HepG2 (cell line): Measurements from ENCODE around the gene COX6B1. TPM values are rescaled to one million over a fixed set of nuclear protein-coding genes. Genes with fewer than 3 reads are reported as not detected.

Experiments used
- ARID3A ChIP-seq: IDR thresholded peaks from 2 replicates; pipeline ENCODE4 v1.6.1; 2012; ENCODE audit warnings: low read depth, low read length, improper control_type of control experiment
- ARID4A ChIP-seq: sonication (generic); formaldehyde crosslinking; IDR thresholded peaks from 2 replicates; pipeline ENCODE4 v1.5.0; 2020; ENCODE audit warnings: mild to moderate bottlenecking, missing genetic modification reagents, borderline replicate concordance
- CEBPG ChIP-seq: IDR thresholded peaks from 2 replicates; pipeline ENCODE4 v1.6.1; 2016
- UBTF ChIP-seq: sonication (generic); formaldehyde crosslinking; IDR thresholded peaks from 2 replicates; pipeline ENCODE4 v1.4.0; 2020; ENCODE audit warnings: mild to moderate bottlenecking, missing genetic modification reagents
- ZBTB1 ChIP-seq: sonication (generic); formaldehyde crosslinking; IDR thresholded peaks from 2 replicates; pipeline ENCODE4 v1.4.0; 2020; ENCODE audit warnings: missing genetic modification reagents, borderline replicate concordance
- ZFP62 ChIP-seq: sonication (generic); formaldehyde crosslinking; IDR thresholded peaks from 2 replicates; pipeline ENCODE4 v1.4.0; 2020; ENCODE audit warnings: missing genetic modification reagents
- ZFX ChIP-seq: sonication (generic); formaldehyde crosslinking; IDR thresholded peaks from 2 replicates; pipeline ENCODE4 v1.4.0; 2020; ENCODE audit warnings: mild to moderate bottlenecking, low read depth, missing genetic modification reagents, moderate library complexity
- ZNF432 ChIP-seq: sonication (generic); formaldehyde crosslinking; IDR thresholded peaks from 2 replicates; pipeline ENCODE4 v1.5.0; 2020; ENCODE audit warnings: missing genetic modification reagents, mild to moderate bottlenecking, borderline replicate concordance
- ZNF547 ChIP-seq: sonication (generic); formaldehyde crosslinking; IDR thresholded peaks from 2 replicates; pipeline ENCODE4 v1.5.1; 2020; ENCODE audit warnings: mild to moderate bottlenecking, missing genetic modification reagents
- ZNF746 ChIP-seq: sonication (generic); formaldehyde crosslinking; IDR thresholded peaks from 2 replicates; pipeline ENCODE4 v1.8.0; 2022; ENCODE audit warnings: mild to moderate bottlenecking, missing genetic modification reagents
- polyA plus RNA-seq, 8 experiments: library from polyadenylated mRNA; depleted of rRNA in 3 of 8; stranded (reverse) in 7 of 8; unstranded in 1 of 8; fragments of >200 nt; fragmentation: Illumina TruSeq in 4 of 8; extraction: Trizol in 4 of 8; gene quantifications; 2 replicates each; pipeline versions ENCODE4 v1.2.1 to v1.2.3, GENCODE V29; 2011 to 2016; ENCODE audit warnings: low read depth in 4 of 8, missing spikeins in 1 of 8, mixed read lengths in 1 of 8; ENCODE audit not compliant: insufficient read depth in 1 of 8
- total RNA-seq, 5 experiments: library from RNA; depleted of rRNA; stranded (reverse); fragments of >200 nt; fragmentation: Illumina TruSeq; extraction: Trizol; gene quantifications; 2 replicates each; pipeline ENCODE4 v1.2.3, GENCODE V29; 2016; ENCODE audit warnings: low read depth in 1 of 5
- TF ChIP-seq, protein P1 (sequence below): sonication (generic); formaldehyde crosslinking; IDR thresholded peaks from 2 replicates; pipeline ENCODE4 v1.5.1; 2020; ENCODE audit warnings: missing genetic modification reagents, mild to moderate bottlenecking, borderline replicate concordance
- TF ChIP-seq, protein P2 (sequence below): sonication (generic); formaldehyde crosslinking; IDR thresholded peaks from 2 replicates; pipeline ENCODE4 v1.4.0; 2020; ENCODE audit warnings: missing genetic modification reagents, borderline replicate concordance
- TF ChIP-seq, protein P3 (sequence below): sonication (generic); formaldehyde crosslinking; IDR thresholded peaks from 2 replicates; pipeline ENCODE4 v1.5.0; 2020; ENCODE audit warnings: mild to moderate bottlenecking, missing genetic modification reagents, borderline replicate concordance

Gene COX6B1
- total and polyA plus RNA-seq, 2 of the 13 experiments (the other 11 are each of a cell fraction or from before 2014, with no cell fraction given) = 481 to 487 TPM

DNA sequence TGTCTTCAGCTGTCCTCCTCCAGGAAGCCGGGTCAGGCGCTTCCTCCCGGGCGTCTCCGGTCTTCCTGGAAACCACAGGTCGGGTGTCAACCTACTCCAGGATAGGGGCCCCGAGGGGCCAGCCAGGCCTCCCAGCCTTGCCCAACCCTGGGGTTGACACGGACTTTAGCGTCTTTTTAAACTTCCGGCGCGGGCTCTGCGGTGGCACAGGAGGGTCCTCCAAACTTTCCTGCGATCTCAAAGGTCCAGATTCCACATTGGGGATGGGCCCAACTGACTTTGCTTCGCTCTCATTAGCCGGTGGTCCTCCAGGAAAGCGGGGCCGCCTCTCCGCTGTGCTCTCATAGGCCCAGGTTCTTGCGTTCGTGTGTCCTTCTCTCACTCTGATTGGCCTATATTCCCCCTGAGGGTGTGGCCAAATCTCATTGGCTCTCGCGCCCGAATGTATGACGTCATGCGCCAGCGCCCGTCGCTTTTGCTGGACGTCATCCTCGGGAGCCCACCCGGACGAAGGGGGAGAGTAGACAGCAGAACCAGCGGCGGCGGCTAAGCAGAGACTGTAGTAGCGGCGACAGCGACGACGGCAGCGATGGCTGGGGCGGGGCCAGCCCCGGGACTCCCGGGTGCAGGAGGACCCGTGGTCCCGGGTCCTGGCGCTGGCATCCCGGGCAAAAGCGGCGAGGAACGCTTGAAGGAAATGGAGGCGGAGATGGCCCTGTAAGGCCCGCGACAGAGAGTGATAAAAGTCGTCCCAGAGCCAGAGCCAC is 19.4 kb upstream of the COX6B1 start, which contains the start of gene RBM42 (continued):
- TF ChIP-seq ARID4A = peak; percentile 91; the same call in 1 of the 2 replicates
- no peak for TF ChIP-seq ZFP62 (CRISPR knock-in tag)
- 0 out of 2 replicates have a peak, but pooled peaks have one; percentile 48 for TF ChIP-seq CEBPG (CRISPR knock-in tag)
- no peak for TF ChIP-seq ZNF432 (CRISPR knock-in tag)
- TF ChIP-seq ARID3A = no peak
- TF ChIP-seq ZBTB1 (CRISPR knock-in tag) = no peak
- TF ChIP-seq ZFX (CRISPR knock-in tag) = peak; percentile 83
- TF ChIP-seq ZNF547 = 0 out of 2 replicates have a peak, but pooled peaks have one; percentile 3
- TF ChIP-seq, protein P1, sequence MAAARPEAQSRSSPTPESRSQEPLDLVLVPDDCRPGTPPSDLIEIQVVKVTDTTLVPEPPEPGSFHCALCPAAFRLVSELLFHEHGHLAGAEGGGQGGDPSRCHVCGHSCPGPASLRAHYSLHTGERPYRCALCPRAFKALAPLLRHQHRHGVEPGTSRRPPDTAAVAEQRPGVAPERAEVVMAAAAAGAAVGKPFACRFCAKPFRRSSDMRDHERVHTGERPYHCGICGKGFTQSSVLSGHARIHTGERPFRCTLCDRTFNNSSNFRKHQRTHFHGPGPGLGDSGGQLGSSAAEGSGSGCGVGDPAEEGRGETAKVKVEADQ (CRISPR knock-in tag) = 0 out of 2 replicates have a peak, but pooled peaks have one; percentile 57
- 0 out of 2 replicates have a peak, but pooled peaks have one; percentile 26 for TF ChIP-seq ZNF746 (CRISPR knock-in tag)
- TF ChIP-seq, protein P2, sequence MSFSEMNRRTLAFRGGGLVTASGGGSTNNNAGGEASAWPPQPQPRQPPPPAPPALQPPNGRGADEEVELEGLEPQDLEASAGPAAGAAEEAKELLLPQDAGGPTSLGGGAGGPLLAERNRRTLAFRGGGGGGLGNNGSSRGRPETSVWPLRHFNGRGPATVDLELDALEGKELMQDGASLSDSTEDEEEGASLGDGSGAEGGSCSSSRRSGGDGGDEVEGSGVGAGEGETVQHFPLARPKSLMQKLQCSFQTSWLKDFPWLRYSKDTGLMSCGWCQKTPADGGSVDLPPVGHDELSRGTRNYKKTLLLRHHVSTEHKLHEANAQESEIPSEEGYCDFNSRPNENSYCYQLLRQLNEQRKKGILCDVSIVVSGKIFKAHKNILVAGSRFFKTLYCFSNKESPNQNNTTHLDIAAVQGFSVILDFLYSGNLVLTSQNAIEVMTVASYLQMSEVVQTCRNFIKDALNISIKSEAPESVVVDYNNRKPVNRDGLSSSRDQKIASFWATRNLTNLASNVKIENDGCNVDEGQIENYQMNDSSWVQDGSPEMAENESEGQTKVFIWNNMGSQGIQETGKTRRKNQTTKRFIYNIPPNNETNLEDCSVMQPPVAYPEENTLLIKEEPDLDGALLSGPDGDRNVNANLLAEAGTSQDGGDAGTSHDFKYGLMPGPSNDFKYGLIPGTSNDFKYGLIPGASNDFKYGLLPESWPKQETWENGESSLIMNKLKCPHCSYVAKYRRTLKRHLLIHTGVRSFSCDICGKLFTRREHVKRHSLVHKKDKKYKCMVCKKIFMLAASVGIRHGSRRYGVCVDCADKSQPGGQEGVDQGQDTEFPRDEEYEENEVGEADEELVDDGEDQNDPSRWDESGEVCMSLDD (CRISPR knock-in tag) = no peak
- TF ChIP-seq, protein P3, sequence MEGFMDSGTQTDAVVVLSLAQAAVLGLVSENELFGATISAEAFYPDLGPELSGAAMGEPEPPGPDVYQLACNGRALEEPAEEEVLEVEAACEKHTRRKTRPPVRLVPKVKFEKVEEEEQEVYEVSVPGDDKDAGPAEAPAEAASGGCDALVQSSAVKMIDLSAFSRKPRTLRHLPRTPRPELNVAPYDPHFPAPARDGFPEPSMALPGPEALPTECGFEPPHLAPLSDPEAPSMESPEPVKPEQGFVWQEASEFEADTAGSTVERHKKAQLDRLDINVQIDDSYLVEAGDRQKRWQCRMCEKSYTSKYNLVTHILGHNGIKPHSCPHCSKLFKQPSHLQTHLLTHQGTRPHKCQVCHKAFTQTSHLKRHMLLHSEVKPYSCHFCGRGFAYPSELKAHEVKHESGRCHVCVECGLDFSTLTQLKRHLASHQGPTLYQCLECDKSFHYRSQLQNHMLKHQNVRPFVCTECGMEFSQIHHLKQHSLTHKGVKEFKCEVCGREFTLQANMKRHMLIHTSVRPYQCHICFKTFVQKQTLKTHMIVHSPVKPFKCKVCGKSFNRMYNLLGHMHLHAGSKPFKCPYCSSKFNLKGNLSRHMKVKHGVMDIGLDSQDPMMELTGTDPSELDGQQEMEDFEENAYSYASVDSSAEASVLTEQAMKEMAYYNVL (CRISPR knock-in tag) = peak; percentile 57; the same call in 1 of the 2 replicates
- peak; percentile 24; the same call in 1 of the 2 replicates for TF ChIP-seq UBTF (CRISPR knock-in tag)
